WTC11 (cell line): Measurements from ENCODE around the gene TAF8.
A peak's percentile ranks its signal among the peaks of the same experiment; 100 is the strongest.

ENCODE experiments used
- CREB1 ChIP-seq: sonication (generic); formaldehyde crosslinking; IDR thresholded peaks from 2 replicates; pipeline ENCODE4 v1.8.0; 2023; ENCODE audit warnings: mild to moderate bottlenecking, missing genetic modification reagents
- JAZF1 ChIP-seq: fragments of 250-450 bp; sonication (Bioruptor Pico); IDR thresholded peaks from 2 replicates; pipeline ENCODE4 v1.9.0; 2021; ENCODE audit warnings: moderate library complexity, mild to moderate bottlenecking, inconsistent platforms
- MYBL2 ChIP-seq: sonication (generic); formaldehyde crosslinking; IDR thresholded peaks from 2 replicates; pipeline ENCODE4 v1.8.1; 2023; ENCODE audit warnings: mild to moderate bottlenecking, moderate library complexity, missing genetic modification reagents
- NFATC4 ChIP-seq: fragments of 250-450 bp; sonication (Bioruptor Pico); IDR thresholded peaks from 2 replicates; pipeline ENCODE4 v1.9.0; 2021; ENCODE audit warnings: mild to moderate bottlenecking
- NFYB ChIP-seq: sonication (generic); formaldehyde crosslinking; conservative IDR thresholded peaks from 2 replicates; pipeline ENCODE4 v1.8.0; 2022; ENCODE audit warnings: low read depth, missing genetic modification reagents
- NR2C2 ChIP-seq: sonication (generic); formaldehyde crosslinking; IDR thresholded peaks from 2 replicates; pipeline ENCODE4 v1.8.0; 2022; ENCODE audit warnings: mild to moderate bottlenecking, missing genetic modification reagents
- NR3C1 ChIP-seq: sonication (generic); formaldehyde crosslinking; conservative IDR thresholded peaks from 2 replicates; pipeline ENCODE4 v1.8.1; 2023; ENCODE audit warnings: low read depth, mild to moderate bottlenecking, missing genetic modification reagents
- RELA ChIP-seq: sonication (generic); formaldehyde crosslinking; IDR thresholded peaks from 2 replicates; pipeline ENCODE4 v1.8.1; 2022; ENCODE audit warnings: missing genetic modification reagents, mild to moderate bottlenecking, borderline replicate concordance
- ZNF121 ChIP-seq: sonication (generic); formaldehyde crosslinking; IDR thresholded peaks from 2 replicates; pipeline ENCODE4 v1.8.0; 2023; ENCODE audit warnings: missing genetic modification reagents
- TF ChIP-seq, protein P1 (sequence below): sonication (generic); formaldehyde crosslinking; IDR thresholded peaks from 2 replicates; pipeline ENCODE4 v1.8.0; 2022; ENCODE audit warnings: mild to moderate bottlenecking, missing genetic modification reagents
- TF ChIP-seq, protein P2 (sequence below): sonication (generic); formaldehyde crosslinking; conservative IDR thresholded peaks from 2 replicates; pipeline ENCODE4 v1.8.1; 2022; ENCODE audit warnings: mild to moderate bottlenecking, missing genetic modification reagents
- TF ChIP-seq, protein P3 (sequence below): fragments of 200-600 bp; IDR thresholded peaks from 2 replicates; pipeline ENCODE4 v1.8.0; 2022; ENCODE audit warnings: antibody characterized with exemption
- TF ChIP-seq, protein P4 (sequence below): sonication (generic); formaldehyde crosslinking; IDR thresholded peaks from 2 replicates; pipeline ENCODE4 v1.8.0; 2022; ENCODE audit warnings: mild to moderate bottlenecking, missing genetic modification reagents
- TF ChIP-seq, protein P5 (sequence below): fragments of 250-450 bp; sonication (Bioruptor Pico); IDR thresholded peaks from 2 replicates; pipeline ENCODE4 v2.1.2; 2022; ENCODE audit warnings: mild to moderate bottlenecking, moderate library complexity

DNA sequence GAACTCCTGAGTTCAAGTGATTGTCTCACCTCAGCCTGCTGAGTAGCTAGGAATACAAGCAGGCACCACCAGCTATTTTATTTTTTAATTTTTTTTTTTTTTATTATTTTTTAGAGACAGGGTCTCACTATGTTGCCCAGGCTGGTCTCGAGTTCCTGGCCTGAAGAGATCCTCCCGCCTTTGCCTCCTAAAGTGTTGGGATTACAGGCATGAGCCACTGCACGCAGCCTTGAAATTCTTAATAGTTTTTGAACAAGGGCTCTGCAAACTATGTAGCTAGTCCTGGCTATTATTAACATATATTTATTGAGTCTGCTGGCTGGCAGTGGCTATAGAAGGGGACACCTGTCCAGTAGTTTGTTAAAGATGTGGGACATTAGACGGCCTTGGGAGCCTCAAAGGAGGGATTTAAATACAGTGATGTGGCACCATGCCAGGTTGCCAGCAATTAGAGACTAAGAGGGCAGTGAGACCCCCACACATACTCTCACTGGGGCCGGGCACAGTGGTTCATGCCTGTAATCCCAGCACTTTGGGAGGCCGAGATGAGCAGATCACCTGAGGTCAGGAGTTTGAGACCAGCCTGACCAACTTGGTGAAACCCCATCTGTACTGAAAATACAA is 21.1 kb upstream of the TAF8 start:
- TF ChIP-seq, protein P1, sequence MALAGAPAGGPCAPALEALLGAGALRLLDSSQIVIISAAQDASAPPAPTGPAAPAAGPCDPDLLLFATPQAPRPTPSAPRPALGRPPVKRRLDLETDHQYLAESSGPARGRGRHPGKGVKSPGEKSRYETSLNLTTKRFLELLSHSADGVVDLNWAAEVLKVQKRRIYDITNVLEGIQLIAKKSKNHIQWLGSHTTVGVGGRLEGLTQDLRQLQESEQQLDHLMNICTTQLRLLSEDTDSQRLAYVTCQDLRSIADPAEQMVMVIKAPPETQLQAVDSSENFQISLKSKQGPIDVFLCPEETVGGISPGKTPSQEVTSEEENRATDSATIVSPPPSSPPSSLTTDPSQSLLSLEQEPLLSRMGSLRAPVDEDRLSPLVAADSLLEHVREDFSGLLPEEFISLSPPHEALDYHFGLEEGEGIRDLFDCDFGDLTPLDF, result no peak
- TF ChIP-seq, protein P2, sequence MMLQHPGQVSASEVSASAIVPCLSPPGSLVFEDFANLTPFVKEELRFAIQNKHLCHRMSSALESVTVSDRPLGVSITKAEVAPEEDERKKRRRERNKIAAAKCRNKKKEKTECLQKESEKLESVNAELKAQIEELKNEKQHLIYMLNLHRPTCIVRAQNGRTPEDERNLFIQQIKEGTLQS (CRISPR knock-in tag), result no peak
- TF ChIP-seq, protein P3, sequence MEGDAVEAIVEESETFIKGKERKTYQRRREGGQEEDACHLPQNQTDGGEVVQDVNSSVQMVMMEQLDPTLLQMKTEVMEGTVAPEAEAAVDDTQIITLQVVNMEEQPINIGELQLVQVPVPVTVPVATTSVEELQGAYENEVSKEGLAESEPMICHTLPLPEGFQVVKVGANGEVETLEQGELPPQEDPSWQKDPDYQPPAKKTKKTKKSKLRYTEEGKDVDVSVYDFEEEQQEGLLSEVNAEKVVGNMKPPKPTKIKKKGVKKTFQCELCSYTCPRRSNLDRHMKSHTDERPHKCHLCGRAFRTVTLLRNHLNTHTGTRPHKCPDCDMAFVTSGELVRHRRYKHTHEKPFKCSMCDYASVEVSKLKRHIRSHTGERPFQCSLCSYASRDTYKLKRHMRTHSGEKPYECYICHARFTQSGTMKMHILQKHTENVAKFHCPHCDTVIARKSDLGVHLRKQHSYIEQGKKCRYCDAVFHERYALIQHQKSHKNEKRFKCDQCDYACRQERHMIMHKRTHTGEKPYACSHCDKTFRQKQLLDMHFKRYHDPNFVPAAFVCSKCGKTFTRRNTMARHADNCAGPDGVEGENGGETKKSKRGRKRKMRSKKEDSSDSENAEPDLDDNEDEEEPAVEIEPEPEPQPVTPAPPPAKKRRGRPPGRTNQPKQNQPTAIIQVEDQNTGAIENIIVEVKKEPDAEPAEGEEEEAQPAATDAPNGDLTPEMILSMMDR, result no peak
- TF ChIP-seq RELA (CRISPR knock-in tag), result no peak
- no peak for TF ChIP-seq NFYB
- no peak for TF ChIP-seq JAZF1 (CRISPR knock-in tag)
- TF ChIP-seq, protein P4, sequence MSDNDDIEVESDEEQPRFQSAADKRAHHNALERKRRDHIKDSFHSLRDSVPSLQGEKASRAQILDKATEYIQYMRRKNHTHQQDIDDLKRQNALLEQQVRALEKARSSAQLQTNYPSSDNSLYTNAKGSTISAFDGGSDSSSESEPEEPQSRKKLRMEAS (CRISPR knock-in tag), result no peak
- TF ChIP-seq NR2C2 (CRISPR knock-in tag), result no peak
- TF ChIP-seq, protein P5, sequence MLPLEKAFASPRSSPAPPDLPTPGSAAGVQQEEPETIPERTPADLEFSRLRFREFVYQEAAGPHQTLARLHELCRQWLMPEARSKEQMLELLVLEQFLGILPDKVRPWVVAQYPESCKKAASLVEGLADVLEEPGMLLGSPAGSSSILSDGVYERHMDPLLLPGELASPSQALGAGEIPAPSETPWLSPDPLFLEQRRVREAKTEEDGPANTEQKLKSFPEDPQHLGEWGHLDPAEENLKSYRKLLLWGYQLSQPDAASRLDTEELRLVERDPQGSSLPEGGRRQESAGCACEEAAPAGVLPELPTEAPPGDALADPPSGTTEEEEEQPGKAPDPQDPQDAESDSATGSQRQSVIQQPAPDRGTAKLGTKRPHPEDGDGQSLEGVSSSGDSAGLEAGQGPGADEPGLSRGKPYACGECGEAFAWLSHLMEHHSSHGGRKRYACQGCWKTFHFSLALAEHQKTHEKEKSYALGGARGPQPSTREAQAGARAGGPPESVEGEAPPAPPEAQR, result no peak
- TF ChIP-seq CREB1, result no peak
- TF ChIP-seq ZNF121 (CRISPR knock-in tag), result peak; percentile 52; the same call in 1 of the 2 replicates
- TF ChIP-seq NFATC4 (CRISPR knock-in tag), result no peak
- no peak for TF ChIP-seq MYBL2 (CRISPR knock-in tag)
- no peak for TF ChIP-seq NR3C1
